BLaER1 treated with 17β-estradiol and CSF1 and Interleukin-3, amounts not matched to agents 10 nM and 100 nM (cell line): ENCODE results near the gene INO80E.
A peak's percentile ranks its signal among the peaks of the same experiment; 100 is the strongest.

Experiments used
- H3K27ac ChIP-seq, 11 experiments: shearing (Covaris generic); formaldehyde crosslinking; 2 replicates each; pipeline ENCODE4 v1.8.1; 2022
- H3K27me3 ChIP-seq, 11 experiments: shearing (Covaris generic); formaldehyde crosslinking; 2 replicates each; pipeline ENCODE4 v1.8.1; 2022
- H3K36me3 ChIP-seq, 11 experiments: shearing (Covaris generic); formaldehyde crosslinking; 2 replicates each; pipeline ENCODE4 v1.8.1; 2022
- H3K4me1 ChIP-seq, 10 experiments: shearing (Covaris generic); formaldehyde crosslinking; 2 replicates each; pipeline ENCODE4 v1.8.1; 2022
- H3K4me2 ChIP-seq, 11 experiments: shearing (Covaris generic); formaldehyde crosslinking; 2 replicates each; pipeline ENCODE4 v1.8.1; 2022
- H3K4me3 ChIP-seq, 10 experiments: shearing (Covaris generic); formaldehyde crosslinking; 2 replicates each; pipeline ENCODE4 v1.8.1; 2022
- H3K9ac ChIP-seq, 11 experiments: shearing (Covaris generic); formaldehyde crosslinking; 2 replicates each; pipeline ENCODE4 v1.8.1; 2022
- H3K9me3 ChIP-seq, 11 experiments: shearing (Covaris generic); formaldehyde crosslinking; replicated peaks in 1 of 11; 2 replicates each; pipeline ENCODE4 v1.8.1; 2022
- H4K20me1 ChIP-seq, 11 experiments: shearing (Covaris generic); formaldehyde crosslinking; 2 replicates each; pipeline ENCODE4 v1.8.1; 2022
- Cebpa-rat ChIP-seq, 11 experiments: shearing (Covaris generic); IDR thresholded peaks; 2 replicates each; pipeline ENCODE4 v1.8.1; 2022

INO80E gene

DNA sequence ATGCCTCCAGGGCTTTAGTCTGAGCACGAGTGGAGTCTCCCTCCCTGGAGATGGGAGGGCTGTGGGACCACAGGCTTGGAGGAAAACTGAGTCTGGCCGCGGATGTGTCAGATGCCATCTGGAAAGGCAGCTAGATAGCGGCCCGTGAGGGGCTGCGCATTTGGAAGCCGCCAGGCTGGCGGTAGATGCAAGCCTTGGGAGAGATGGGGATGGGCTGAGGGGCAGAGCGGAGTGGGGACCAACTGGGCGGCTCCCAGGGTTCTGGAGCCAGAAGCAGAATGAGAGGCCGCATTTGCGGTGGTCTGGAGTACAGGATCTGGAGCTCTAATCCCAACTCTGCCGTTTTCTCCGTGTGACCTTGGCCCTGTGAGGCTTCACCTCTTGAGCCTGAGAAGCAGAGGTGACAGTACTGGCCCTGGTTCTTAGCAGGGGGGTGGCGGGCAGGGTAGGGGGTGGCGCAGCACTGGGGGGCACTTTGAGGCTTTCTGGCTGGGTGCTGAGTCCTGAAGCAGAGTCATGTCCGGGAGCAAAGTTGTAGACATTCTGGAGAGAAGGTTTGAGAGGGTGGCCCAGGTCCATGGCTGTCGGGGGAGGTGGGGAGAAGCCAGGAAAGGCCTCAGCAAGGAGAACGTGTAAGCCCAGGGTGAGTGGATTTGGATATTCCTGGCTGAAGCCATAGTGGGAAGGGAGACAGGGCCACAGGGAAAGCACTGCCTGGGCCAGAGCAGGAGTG is 6.7 kb downstream of the INO80E start:
- no peak overlapping the region for H3K27ac ChIP-seq
- H3K4me1 ChIP-seq = peaks cover 32 to 92% (median 82%) of the 10 kb centered on the region in 10 experiments

DNA sequence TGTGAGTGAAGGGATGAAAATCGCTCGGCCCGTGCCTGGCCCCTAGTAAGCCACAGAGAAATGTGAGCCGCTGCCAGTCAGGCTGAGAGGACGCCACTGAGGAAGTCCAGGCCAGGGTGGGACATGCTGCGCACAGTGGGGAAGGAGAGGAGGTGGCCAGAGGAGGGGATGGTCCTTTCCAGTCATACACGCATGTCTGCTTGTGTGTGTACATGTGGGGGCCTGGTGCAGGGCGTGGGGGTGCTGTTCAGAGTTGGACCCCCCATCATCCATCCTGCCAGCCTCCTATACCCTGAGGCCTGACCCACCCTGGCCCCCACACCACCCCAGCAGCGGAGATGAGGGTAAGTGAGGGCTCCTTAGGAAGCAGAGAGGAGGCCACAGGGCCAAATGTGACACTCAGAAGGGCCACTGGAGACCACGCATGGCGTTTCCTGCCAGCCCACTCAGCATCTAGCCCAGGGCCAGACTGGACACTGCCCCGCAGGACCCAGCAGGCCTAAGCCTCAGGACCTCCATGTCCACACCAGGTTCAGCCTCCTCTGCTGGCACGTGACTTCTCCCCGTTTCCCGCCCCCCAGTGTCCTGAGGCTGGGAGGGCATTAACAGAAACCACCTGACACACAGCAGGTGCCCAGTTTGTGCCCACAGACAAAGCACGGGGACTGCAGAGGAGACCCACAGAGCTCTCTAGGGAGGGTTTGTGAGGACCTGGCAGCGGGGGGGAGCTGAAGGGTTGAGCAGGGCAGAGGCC is 7.8 kb downstream of the INO80E start:
- peak overlapping the region in 3 of 10 experiments; percentile 6 to 46 (median 38); a peak in 2 of 20 replicates for H3K4me3 ChIP-seq
- peaks cover 29 to 90% (median 72%) of the 10 kb centered on the region in 10 experiments for H3K4me1 ChIP-seq
- peaks cover 16 to 83% (median 53%) of the 10 kb centered on the region in 11 experiments; a peak in 19 of 22 replicates for H4K20me1 ChIP-seq
- H3K27me3 ChIP-seq = no peaks in the 10 kb centered on the region
- peaks cover 0 to 25% (median 6%) of the 10 kb centered on the region in 11 experiments; a peak in 11 of 22 replicates for H3K36me3 ChIP-seq
- peak overlapping the region in 10 of 11 experiments; percentile 11 to 67 (median 46); a peak in 9 of 22 replicates for H3K9ac ChIP-seq
- H3K4me2 ChIP-seq = peak overlapping the region; percentile 76 to 99 (median 90)
- H3K27ac ChIP-seq = peak overlapping the region in 3 of 11 experiments; percentile 33 to 58 (median 40); a peak in 5 of 22 replicates
- H3K9me3 ChIP-seq = no peaks in the 10 kb centered on the region
- no peak for TF ChIP-seq Cebpa-rat (IDR thresholded peaks at IDR 0.05)

More for the DNA sequence above, 6.7 kb downstream of the INO80E start:
- H3K4me2 ChIP-seq = peak overlapping the region in 7 of 11 experiments; percentile 1 to 99 (median 90); a peak in 11 of 22 replicates
- H4K20me1 ChIP-seq = peaks cover 16 to 82% (median 53%) of the 10 kb centered on the region in 11 experiments; a peak in 19 of 22 replicates
- TF ChIP-seq Cebpa-rat (IDR thresholded peaks at IDR 0.05) = no peak
- peaks cover 0 to 33% (median 11%) of the 10 kb centered on the region in 11 experiments; a peak in 16 of 22 replicates for H3K36me3 ChIP-seq
- no peaks in the 10 kb centered on the region for H3K9me3 ChIP-seq
- no peak overlapping the region for H3K4me3 ChIP-seq
- no peaks in the 10 kb centered on the region for H3K27me3 ChIP-seq
- peak overlapping the region in 4 of 11 experiments; percentile 4 to 50 (median 22); a peak in 1 of 22 replicates for H3K9ac ChIP-seq

DNA sequence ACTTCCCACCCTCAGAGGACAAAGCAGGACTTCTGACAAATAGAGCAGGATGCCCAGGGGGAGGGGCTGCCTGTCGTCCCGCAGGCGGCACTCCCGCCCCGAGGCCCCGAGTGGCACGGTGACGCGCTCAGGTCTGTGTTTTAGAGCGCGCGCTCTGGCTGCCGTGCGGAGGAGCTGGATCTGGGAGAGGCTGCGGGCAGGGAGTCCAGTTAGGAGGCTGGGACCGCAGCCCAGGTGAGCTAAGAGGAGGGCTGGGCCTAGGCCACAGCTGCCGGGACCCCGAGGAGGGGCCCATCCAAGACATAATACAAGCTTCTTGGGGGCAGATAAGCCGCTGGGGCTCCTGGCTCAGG is 8.4 kb downstream of the INO80E start:
- Histone ChIP-seq H3K4me3 (peak overlapping the region in 5 of 10 experiments; percentile 6 to 46 (median 38); a peak in 7 of 20 replicates), H3K36me3 (peaks cover 0 to 25% (median 6%) of the 10 kb centered on the region in 11 experiments; a peak in 11 of 22 replicates), H4K20me1 (peaks cover 16 to 84% (median 53%) of the 10 kb centered on the region in 11 experiments; a peak in 19 of 22 replicates), H3K27me3 (no peaks in the 10 kb centered on the region), H3K9ac (peak overlapping the region in 10 of 11 experiments; percentile 11 to 67 (median 46); a peak in 13 of 22 replicates), H3K9me3 (no peaks in the 10 kb centered on the region), H3K27ac (peak overlapping the region in 4 of 11 experiments; percentile 33 to 58 (median 42); a peak in 7 of 22 replicates), H3K4me1 (peaks cover 29 to 88% (median 68%) of the 10 kb centered on the region in 10 experiments), H3K4me2 (peak overlapping the region; percentile 76 to 99 (median 90))
- TF ChIP-seq Cebpa-rat (IDR thresholded peaks at IDR 0.05) = no peak

DNA sequence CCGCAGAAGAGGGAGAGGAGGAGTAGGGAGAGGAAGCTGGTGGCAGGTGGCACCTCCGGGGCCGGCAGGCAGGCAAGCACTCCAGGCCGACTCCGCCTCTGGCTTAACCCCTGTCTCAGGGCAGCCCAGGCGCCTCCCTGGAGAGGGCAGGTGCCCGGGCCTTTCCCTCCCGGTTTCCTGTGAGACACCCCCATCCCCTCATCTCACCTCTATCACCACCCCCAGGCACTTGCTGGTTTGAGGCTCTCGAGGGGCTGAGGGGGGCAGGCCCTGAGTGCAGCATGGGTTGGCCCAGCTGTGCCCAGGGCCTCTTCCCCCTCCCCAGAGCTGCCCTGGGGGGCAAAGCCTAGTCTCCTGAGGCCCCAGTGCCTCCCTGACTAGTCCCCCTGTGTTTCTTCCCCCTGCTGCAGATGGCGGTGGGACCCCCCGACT is 8.8 kb downstream of the INO80E start:
- Histone ChIP-seq H3K4me2 (peak overlapping the region; percentile 76 to 99 (median 90)), H3K4me3 (peak overlapping the region in 5 of 10 experiments; percentile 6 to 46 (median 38); a peak in 6 of 20 replicates), H3K36me3 (peaks cover 0 to 25% (median 6%) of the 10 kb centered on the region in 11 experiments; a peak in 11 of 22 replicates), H3K27ac (peak overlapping the region in 4 of 11 experiments; percentile 33 to 58 (median 42); a peak in 7 of 22 replicates), H3K4me1 (peaks cover 27 to 88% (median 68%) of the 10 kb centered on the region in 10 experiments), H3K9me3 (no peaks in the 10 kb centered on the region), H3K27me3 (peaks cover 0 to 2% (median 0%) of the 10 kb centered on the region in 11 experiments; a peak in 5 of 22 replicates), H4K20me1 (peaks cover 15 to 83% (median 50%) of the 10 kb centered on the region in 11 experiments; a peak in 19 of 22 replicates), H3K9ac (peak overlapping the region in 10 of 11 experiments; percentile 11 to 67 (median 46); a peak in 14 of 22 replicates)
- TF ChIP-seq Cebpa-rat (IDR thresholded peaks at IDR 0.05) = no peak

DNA sequence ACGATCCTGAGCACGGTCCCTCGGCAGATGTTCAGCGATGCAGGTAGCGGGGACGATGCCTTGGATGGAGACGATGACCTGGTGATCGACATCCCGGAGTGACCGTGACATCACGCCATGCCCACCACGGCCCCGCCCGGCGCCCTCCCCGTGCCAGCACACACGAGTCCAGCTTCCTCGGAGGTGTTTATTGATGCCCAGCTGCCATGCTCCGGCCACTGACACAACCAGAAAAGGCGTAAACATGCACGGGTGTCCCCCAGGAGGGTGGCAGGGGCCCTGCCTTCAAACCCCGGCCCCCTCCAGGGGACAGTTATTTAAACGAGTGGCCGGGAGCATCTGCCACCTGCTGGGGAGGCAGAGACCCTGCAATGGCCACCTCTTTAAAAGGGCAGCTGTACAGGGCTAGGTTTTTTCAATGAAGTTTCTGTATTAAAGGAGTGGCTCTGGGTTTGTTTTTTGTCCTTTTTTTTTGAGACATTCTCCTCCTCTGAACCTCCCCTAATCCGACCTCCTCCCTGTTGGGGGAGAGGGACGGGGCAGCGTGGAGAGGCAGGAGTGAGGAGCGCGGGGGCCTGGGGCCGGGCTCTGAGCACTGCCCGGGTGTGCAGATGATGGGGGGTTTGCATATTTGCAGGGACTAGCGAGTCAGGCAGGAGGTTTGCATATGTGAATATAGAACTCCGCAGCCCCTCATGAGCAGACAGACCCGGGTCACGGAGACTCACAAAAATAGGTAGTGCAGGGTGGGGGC is 9.5 kb downstream of the INO80E start:
- peaks cover 27 to 88% (median 68%) of the 10 kb centered on the region in 10 experiments for H3K4me1 ChIP-seq
- peak overlapping the region in 6 of 11 experiments; percentile 23 to 61 (median 48); a peak in 10 of 22 replicates for H3K9ac ChIP-seq
- H3K36me3 ChIP-seq = peaks cover 0 to 25% (median 6%) of the 10 kb centered on the region in 11 experiments; a peak in 10 of 22 replicates
- peak overlapping the region; percentile 76 to 99 (median 90) for H3K4me2 ChIP-seq
- no peak for TF ChIP-seq Cebpa-rat (IDR thresholded peaks at IDR 0.05)
- H3K27me3 ChIP-seq = peaks cover 0 to 8% (median 0%) of the 10 kb centered on the region in 11 experiments; a peak in 10 of 22 replicates
- H3K9me3 ChIP-seq = no peaks in the 10 kb centered on the region
- peaks cover 15 to 76% (median 43%) of the 10 kb centered on the region in 11 experiments; a peak in 19 of 22 replicates for H4K20me1 ChIP-seq
- 0 out of 22 replicates have a peak overlapping the region, but pooled peaks of 1 of the 11 experiments have one; percentile 22 for H3K27ac ChIP-seq
- H3K4me3 ChIP-seq = peak overlapping the region in 3 of 10 experiments; percentile 28 to 46 (median 40); a peak in 5 of 20 replicates

DNA sequence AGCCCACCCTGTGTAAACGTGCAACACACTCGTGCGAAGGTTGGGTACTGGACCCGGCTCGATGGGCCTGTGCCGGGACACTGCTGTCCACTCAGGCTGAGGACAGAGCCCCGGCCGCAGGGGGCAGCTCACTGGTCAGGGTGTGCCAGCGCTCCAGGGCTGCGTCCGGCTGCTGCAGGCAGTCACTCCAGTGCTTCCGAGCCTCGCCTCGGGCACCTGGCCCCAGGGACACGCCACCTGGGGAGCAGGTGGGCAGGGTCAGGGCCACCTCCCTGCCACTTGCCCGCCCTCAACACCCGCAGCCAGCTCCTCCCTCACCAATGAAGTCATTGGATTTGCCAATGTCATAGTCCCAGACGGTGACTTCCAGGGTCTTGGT is 10.0 kb downstream of the INO80E start:
- Histone ChIP-seq H3K4me3 (no peak overlapping the region), H3K27ac (peak overlapping the region in 2 of 11 experiments; percentile 22 to 38; a peak in 2 of 22 replicates), H4K20me1 (peaks cover 15 to 70% (median 40%) of the 10 kb centered on the region in 11 experiments; a peak in 19 of 22 replicates)

DNA sequence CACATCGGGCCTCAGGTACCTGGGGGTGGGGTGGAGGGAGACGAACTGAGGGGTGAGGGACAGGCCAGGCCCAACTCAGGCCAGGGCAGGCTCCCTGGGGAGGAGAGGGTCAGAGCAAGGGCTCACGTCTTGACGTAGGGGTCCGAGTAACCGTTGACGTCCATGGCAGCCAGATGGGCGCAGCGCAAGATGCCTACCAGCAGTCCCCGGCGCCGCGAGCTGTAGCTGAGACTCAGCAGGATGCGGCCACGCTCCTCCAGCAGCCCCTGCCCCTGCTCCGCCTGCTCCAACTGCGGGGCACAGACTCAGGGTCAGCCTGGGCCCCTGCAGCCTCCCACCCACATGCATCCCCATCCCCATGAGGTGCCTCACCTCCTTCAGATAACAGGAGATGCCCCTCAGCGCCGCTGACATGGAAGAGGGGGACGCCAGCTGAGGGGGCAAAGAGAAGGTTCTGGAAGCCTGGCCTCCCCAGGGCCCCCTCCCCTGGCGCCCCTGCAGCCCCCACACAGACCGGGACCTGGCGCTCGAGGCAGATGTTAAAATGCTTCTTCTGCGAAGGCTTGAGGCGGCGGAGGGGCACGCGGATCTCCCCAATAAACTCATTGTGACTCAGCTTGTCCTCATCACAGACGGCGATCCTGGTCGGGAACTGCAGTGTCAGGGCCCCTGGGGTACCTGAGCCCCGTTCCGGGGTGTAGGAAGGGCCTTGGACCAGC is 10.8 kb downstream of the INO80E start:
- no peak for TF ChIP-seq Cebpa-rat (IDR thresholded peaks at IDR 0.05)
- peak overlapping the region in 2 of 11 experiments; percentile 7 to 42; a peak in 1 of 22 replicates for H3K9ac ChIP-seq
- H3K4me3 ChIP-seq = no peak overlapping the region
- peak overlapping the region in 4 of 11 experiments; percentile 85 to 99 (median 90); a peak in 5 of 22 replicates for H3K4me2 ChIP-seq
- H3K36me3 ChIP-seq = peaks cover 0 to 21% (median 6%) of the 10 kb centered on the region in 11 experiments; a peak in 10 of 22 replicates
- H3K9me3 ChIP-seq = no peaks in the 10 kb centered on the region
- H3K27me3 ChIP-seq = peaks cover 0 to 20% (median 4%) of the 10 kb centered on the region in 11 experiments; a peak in 13 of 22 replicates
- peaks cover 10 to 63% (median 32%) of the 10 kb centered on the region in 11 experiments; a peak in 18 of 22 replicates for H4K20me1 ChIP-seq
- no peak overlapping the region for H3K27ac ChIP-seq
- peaks cover 25 to 82% (median 63%) of the 10 kb centered on the region in 10 experiments for H3K4me1 ChIP-seq

More for the DNA sequence above, 10.0 kb downstream of the INO80E start:
- no peak for TF ChIP-seq Cebpa-rat (IDR thresholded peaks at IDR 0.05)
- Histone ChIP-seq H3K27me3 (peaks cover 0 to 13% (median 0%) of the 10 kb centered on the region in 11 experiments; a peak in 10 of 22 replicates), H3K4me1 (peaks cover 24 to 85% (median 66%) of the 10 kb centered on the region in 10 experiments), H3K9ac (peak overlapping the region in 5 of 11 experiments; percentile 16 to 58 (median 48); a peak in 6 of 22 replicates), H3K9me3 (no peaks in the 10 kb centered on the region), H3K4me2 (peak overlapping the region in 9 of 11 experiments; percentile 80 to 99 (median 90); a peak in 13 of 22 replicates), H3K36me3 (peaks cover 0 to 25% (median 6%) of the 10 kb centered on the region in 11 experiments; a peak in 10 of 22 replicates)
